Progenitor cell of endocrine pancreas (in vitro differentiated cells): ENCODE data around the gene MS4A1. TPM values are rescaled to one million over a fixed set of nuclear protein-coding genes. Genes with fewer than 3 reads are reported as not detected.
"Not testable (repeated sequence)": the region's sequence is repeated elsewhere in the genome, so short reads cannot be mapped to it uniquely, and the experiment has no call there.

ENCODE experiments used
- DNase-seq: peaks from one replicate; pipeline ENCODE4 v3.0.0; 2021; ENCODE audit warnings: low spot score; ENCODE audit not compliant: unreplicated experiment
- H3K27ac Mint-ChIP-seq: 2 replicates; pipeline ENCODE4 v1.8.0; 2021; ENCODE audit warnings: mild to moderate bottlenecking, moderate library complexity, mixed read lengths
- H3K27me3 Mint-ChIP-seq: 2 replicates; pipeline ENCODE4 v1.8.0; 2021; ENCODE audit warnings: mixed read lengths
- H3K36me3 Mint-ChIP-seq: 2 replicates; pipeline ENCODE4 v1.8.0; 2022; ENCODE audit warnings: mixed read lengths; ENCODE audit not compliant: insufficient read depth
- H3K4me1 Mint-ChIP-seq: 2 replicates; pipeline ENCODE4 v1.8.0; 2021; ENCODE audit warnings: low read depth, mixed read lengths
- H3K4me3 Mint-ChIP-seq: 2 replicates; pipeline ENCODE4 v1.8.0; 2021; ENCODE audit warnings: low read depth, mild to moderate bottlenecking, moderate library complexity, mixed read lengths
- H3K9me3 Mint-ChIP-seq: 2 replicates; pipeline ENCODE4 v1.8.0; 2021; ENCODE audit warnings: low read depth, mixed read lengths
- CTCF ChIP-seq: fragments of 200-600 bp; sonication (generic); IDR thresholded peaks from one replicate; pipeline ENCODE4 v1.5.0; 2021; ENCODE audit warnings: antibody characterized with exemption, mild to moderate bottlenecking; ENCODE audit not compliant: unreplicated experiment
- total RNA-seq: library from RNA; stranded (reverse); gene quantifications from 2 replicates; pipeline ENCODE4 v1.2.1, GENCODE V29; 2021

MS4A1 gene
- total RNA-seq, 1 donor from 2014 or later = not detected

GRCh38 chr11:60498853-60499252 lies 43.2 kb downstream of the MS4A1 start:
- Mint-ChIP-seq H3K9me3 (no peaks in the 10 kb centered on the region), H3K27ac (no peak overlapping the region), H3K27me3 (peaks cover 4% of the 10 kb centered on the region), H3K36me3 (no peaks in the 10 kb centered on the region), H3K4me1 (no peaks in the 10 kb centered on the region), H3K4me3 (no peak overlapping the region)
- TF ChIP-seq CTCF = no peak
- DNase-seq = no peak

- H3K4me3 Mint-ChIP-seq = no peak overlapping the region
- no peaks in the 10 kb centered on the region for H3K36me3 Mint-ChIP-seq
- peaks cover 1% of the 10 kb centered on the region for H3K4me1 Mint-ChIP-seq
- DNase-seq = no peak
- no peak overlapping the region for H3K27ac Mint-ChIP-seq
- peaks cover 4% of the 10 kb centered on the region for H3K27me3 Mint-ChIP-seq
- no peak for TF ChIP-seq CTCF
- no peaks in the 10 kb centered on the region for H3K9me3 Mint-ChIP-seq
These were observed 44.7 kb downstream of the MS4A1 start for GRCh38 chr11:60500276-60500910.

- Mint-ChIP-seq H3K9me3 (no peaks in the 10 kb centered on the region), H3K4me1 (peaks cover 1% of the 10 kb centered on the region), H3K27me3 (peaks cover 4% of the 10 kb centered on the region), H3K4me3 (no peak overlapping the region), H3K27ac (no peak overlapping the region), H3K36me3 (no peaks in the 10 kb centered on the region)
- TF ChIP-seq CTCF = no peak
- DNase-seq = no peak
These were observed 46.7 kb downstream of the MS4A1 start for GRCh38 chr11:60502221-60502775.

GRCh38 chr11:60504219-60504905 lies 48.7 kb downstream of the MS4A1 start:
- H3K4me1 Mint-ChIP-seq = peaks cover 1% of the 10 kb centered on the region
- H3K27me3 Mint-ChIP-seq = no peaks in the 10 kb centered on the region
- no peaks in the 10 kb centered on the region for H3K9me3 Mint-ChIP-seq
- no peak for TF ChIP-seq CTCF
- no peak for DNase-seq
- H3K36me3 Mint-ChIP-seq = no peaks in the 10 kb centered on the region
- no peak overlapping the region for H3K27ac Mint-ChIP-seq
- no peak overlapping the region for H3K4me3 Mint-ChIP-seq

- not testable (repeated sequence) for H3K27me3 Mint-ChIP-seq, H3K36me3 Mint-ChIP-seq, DNase-seq, H3K4me1 Mint-ChIP-seq, H3K4me3 Mint-ChIP-seq, H3K9me3 Mint-ChIP-seq, H3K27ac Mint-ChIP-seq
These were observed 54.0 kb downstream of the MS4A1 start for GRCh38 chr11:60509609-60510008.

- DNase-seq, H3K9me3 Mint-ChIP-seq, H3K4me3 Mint-ChIP-seq, H3K27me3 Mint-ChIP-seq, H3K4me1 Mint-ChIP-seq, H3K27ac Mint-ChIP-seq, H3K36me3 Mint-ChIP-seq: not testable (repeated sequence)
These were observed 54.6 kb downstream of the MS4A1 start for GRCh38 chr11:60510209-60510608.
